Neural cell (in vitro differentiated cells): ENCODE measurements around the gene REEP1. TPM values are rescaled to one million over a fixed set of nuclear protein-coding genes. Genes with fewer than 3 reads are reported as not detected.

Experiments used
- H2AFZ ChIP-seq: fragments of 200-600, 300-800 bp; sonication (generic), shearing (Covaris generic); 2 replicates; pipeline ENCODE4 v1.6.0; 2014; ENCODE audit warnings: low read depth, mild to moderate bottlenecking, antibody characterized with exemption, low read length, moderate library complexity
- H3F3A ChIP-seq: fragments of 200-600 bp; shearing (Covaris generic); 2 replicates; pipeline ENCODE4 v1.6.1; 2016; ENCODE audit warnings: mild to moderate bottlenecking, moderate library complexity, mixed read lengths, antibody characterized with exemption, low read length; ENCODE audit not compliant: insufficient read depth, poor library complexity, severe bottlenecking
- H3K27ac ChIP-seq: fragments of 200-600, 300-800 bp; sonication (generic), shearing (Covaris generic); 2 replicates; pipeline ENCODE4 v1.5.1; 2014; ENCODE audit warnings: mild to moderate bottlenecking, low read length, moderate library complexity
- H3K27me3 ChIP-seq: fragments of 300-800, 200-600 bp; sonication (generic), shearing (Covaris generic); 2 replicates; pipeline ENCODE4 v1.6.0; 2014; ENCODE audit warnings: mild to moderate bottlenecking, low read depth, low read length, moderate library complexity; ENCODE audit not compliant: insufficient read depth
- H3K36me3 ChIP-seq: fragments of 300-800, 200-600 bp; sonication (generic), shearing (Covaris generic); 2 replicates; pipeline ENCODE4 v1.5.1; 2014; ENCODE audit warnings: mild to moderate bottlenecking, antibody characterized with exemption, low read length, moderate library complexity; ENCODE audit not compliant: insufficient read depth
- H3K4me2 ChIP-seq: fragments of 300-800, 200-600 bp; sonication (generic), shearing (Covaris generic); 2 replicates; pipeline ENCODE4 v1.6.0; 2014; ENCODE audit warnings: mild to moderate bottlenecking, low read length
- H3K4me3 ChIP-seq: fragments of 300-800, 200-600 bp; sonication (generic), shearing (Covaris generic); 2 replicates; pipeline ENCODE4 v1.5.1; 2014; ENCODE audit warnings: mild to moderate bottlenecking, low read length, moderate library complexity
- H3K79me2 ChIP-seq: fragments of 200-600 bp; shearing (Covaris generic); replicated peaks from 2 replicates; pipeline ENCODE4 v1.6.0; 2014; ENCODE audit warnings: mild to moderate bottlenecking, low read length, moderate library complexity; ENCODE audit not compliant: insufficient read depth
- H3K9ac ChIP-seq: fragments of 300-800, 200-600 bp; sonication (generic), shearing (Covaris generic); 2 replicates; pipeline ENCODE4 v1.6.1; 2016; ENCODE audit warnings: mild to moderate bottlenecking, low read length, mixed read lengths
- H3K9me2 ChIP-seq: fragments of 200-600 bp; shearing (Covaris generic); 2 replicates; pipeline ENCODE4 v1.6.1; 2016; ENCODE audit warnings: mild to moderate bottlenecking, low read length, mixed read lengths; ENCODE audit not compliant: insufficient read depth
- H3K9me3 ChIP-seq: fragments of 200-600, 300-800 bp; sonication (generic), shearing (Covaris generic); 2 replicates; pipeline ENCODE4 v1.6.1; 2016; ENCODE audit warnings: mild to moderate bottlenecking, mixed run types, low read length, moderate library complexity, mixed read lengths
- H4K20me1 ChIP-seq: fragments of 200-600 bp; shearing (Covaris generic); 2 replicates; pipeline ENCODE4 v1.6.1; 2016; ENCODE audit warnings: mild to moderate bottlenecking, mixed run types; ENCODE audit not compliant: insufficient read depth
- EP300 ChIP-seq: fragments of 450-650 bp; conservative IDR thresholded peaks from 2 replicates; pipeline ENCODE4 v1.6.1; 2014; ENCODE audit warnings: antibody characterized with exemption, mild to moderate bottlenecking, moderate library complexity; ENCODE audit not compliant: poor library complexity, severe bottlenecking
- EZH2 ChIP-seq: fragments of 200-600, 300-800 bp; shearing (Covaris generic), sonication (generic); IDR thresholded peaks from 2 replicates; pipeline ENCODE4 v1.6.1; 2014; ENCODE audit warnings: antibody characterized with exemption, low read length, borderline replicate concordance, mild to moderate bottlenecking; ENCODE audit not compliant: insufficient read depth, poor library complexity, severe bottlenecking
- MXI1 ChIP-seq: fragments of 450-650 bp; conservative IDR thresholded peaks from 2 replicates; pipeline ENCODE4 v1.6.1; 2014; ENCODE audit warnings: antibody characterized with exemption, mild to moderate bottlenecking; ENCODE audit not compliant: poor library complexity, severe bottlenecking
- POLR2AphosphoS5 ChIP-seq: IDR thresholded peaks from 2 replicates; pipeline ENCODE4 v1.6.1; 2012
- RAD21 ChIP-seq: fragments of 450-650 bp; conservative IDR thresholded peaks from 2 replicates; pipeline ENCODE4 v1.6.1; 2014; ENCODE audit warnings: antibody characterized with exemption, mild to moderate bottlenecking, moderate library complexity
- REST ChIP-seq: IDR thresholded peaks from 2 replicates; pipeline ENCODE4 v1.6.1; 2012; ENCODE audit warnings: borderline replicate concordance
- SMC3 ChIP-seq: fragments of 450-650 bp; conservative IDR thresholded peaks from 2 replicates; pipeline ENCODE4 v1.6.1; 2014; ENCODE audit warnings: antibody characterized with exemption, mild to moderate bottlenecking, moderate library complexity; ENCODE audit not compliant: poor library complexity
- TAF1 ChIP-seq: IDR thresholded peaks from 2 replicates; pipeline ENCODE4 v1.6.1; 2012; ENCODE audit warnings: low read depth
- polyA plus RNA-seq: library from polyadenylated mRNA; depleted of rRNA; stranded (reverse); fragments of >200 nt; gene quantifications from 2 replicates; pipeline ENCODE4 v1.2.3, GENCODE V29; 2014
- TF ChIP-seq, protein P1 (sequence below): fragments of 450-650 bp; IDR thresholded peaks from 2 replicates; pipeline ENCODE4 v1.5.1; 2014; ENCODE audit warnings: antibody characterized with exemption, mild to moderate bottlenecking, moderate library complexity; ENCODE audit not compliant: poor library complexity, severe bottlenecking

The REEP1 gene
- polyA plus RNA-seq, 1 donor from 2014 or later = 121 TPM

DNA sequence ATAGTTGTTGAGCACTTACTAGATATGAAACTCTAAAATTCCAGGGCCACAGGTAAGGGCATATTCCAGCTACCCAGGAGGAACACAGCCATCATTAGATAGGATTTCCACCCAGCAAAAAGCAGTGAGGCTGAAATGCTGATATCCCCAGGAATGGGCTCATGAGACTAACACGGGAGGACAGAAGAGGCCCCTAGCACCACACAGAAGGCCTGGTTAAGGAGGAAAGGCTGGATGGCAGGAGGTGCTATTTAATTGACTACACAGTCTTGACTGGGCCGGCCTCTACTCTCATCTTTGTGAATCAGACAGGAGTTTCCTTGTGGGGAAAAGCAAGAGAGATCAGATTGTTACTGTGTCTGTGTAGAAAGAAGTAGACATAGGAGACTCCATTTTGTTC lies 76.4 kb downstream of the REEP1 start:
- no peak overlapping the region for H3K9ac ChIP-seq
- no peak overlapping the region for H3K4me2 ChIP-seq
- TF ChIP-seq EP300 (no peak), REST (no peak), POLR2AphosphoS5 (no peak), SMC3 (no peak), MXI1 (no peak), TAF1 (no peak), EZH2 (no peak), RAD21 (no peak)
- TF ChIP-seq, protein P1, sequence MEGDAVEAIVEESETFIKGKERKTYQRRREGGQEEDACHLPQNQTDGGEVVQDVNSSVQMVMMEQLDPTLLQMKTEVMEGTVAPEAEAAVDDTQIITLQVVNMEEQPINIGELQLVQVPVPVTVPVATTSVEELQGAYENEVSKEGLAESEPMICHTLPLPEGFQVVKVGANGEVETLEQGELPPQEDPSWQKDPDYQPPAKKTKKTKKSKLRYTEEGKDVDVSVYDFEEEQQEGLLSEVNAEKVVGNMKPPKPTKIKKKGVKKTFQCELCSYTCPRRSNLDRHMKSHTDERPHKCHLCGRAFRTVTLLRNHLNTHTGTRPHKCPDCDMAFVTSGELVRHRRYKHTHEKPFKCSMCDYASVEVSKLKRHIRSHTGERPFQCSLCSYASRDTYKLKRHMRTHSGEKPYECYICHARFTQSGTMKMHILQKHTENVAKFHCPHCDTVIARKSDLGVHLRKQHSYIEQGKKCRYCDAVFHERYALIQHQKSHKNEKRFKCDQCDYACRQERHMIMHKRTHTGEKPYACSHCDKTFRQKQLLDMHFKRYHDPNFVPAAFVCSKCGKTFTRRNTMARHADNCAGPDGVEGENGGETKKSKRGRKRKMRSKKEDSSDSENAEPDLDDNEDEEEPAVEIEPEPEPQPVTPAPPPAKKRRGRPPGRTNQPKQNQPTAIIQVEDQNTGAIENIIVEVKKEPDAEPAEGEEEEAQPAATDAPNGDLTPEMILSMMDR = no peak
- no peak overlapping the region for H2AFZ ChIP-seq
- H3F3A ChIP-seq = no peaks in the 10 kb centered on the region
- H3K27ac ChIP-seq = no peak overlapping the region
- H3K27me3 ChIP-seq = no peaks in the 10 kb centered on the region
- H3K79me2 ChIP-seq = no peaks in the 10 kb centered on the region
- H4K20me1 ChIP-seq = no peaks in the 10 kb centered on the region
- no peaks in the 10 kb centered on the region for H3K9me3 ChIP-seq
- no peaks in the 10 kb centered on the region for H3K9me2 ChIP-seq
- H3K4me3 ChIP-seq = no peak overlapping the region
- no peaks in the 10 kb centered on the region for H3K36me3 ChIP-seq

- Histone ChIP-seq H3K27ac (no peak overlapping the region), H3K27me3 (no peaks in the 10 kb centered on the region), H3K9me2 (no peaks in the 10 kb centered on the region), H2AFZ (no peak overlapping the region), H3K9ac (no peak overlapping the region), H3K79me2 (no peaks in the 10 kb centered on the region), H3F3A (no peaks in the 10 kb centered on the region), H3K36me3 (no peaks in the 10 kb centered on the region), H3K4me3 (no peak overlapping the region), H4K20me1 (no peaks in the 10 kb centered on the region), H3K9me3 (no peaks in the 10 kb centered on the region), H3K4me2 (no peak overlapping the region)
- TF ChIP-seq TAF1 (no peak), EZH2 (no peak)
Observed at GRCh38 chr2:86258106-86258505, 79.3 kb downstream of the REEP1 start.

DNA sequence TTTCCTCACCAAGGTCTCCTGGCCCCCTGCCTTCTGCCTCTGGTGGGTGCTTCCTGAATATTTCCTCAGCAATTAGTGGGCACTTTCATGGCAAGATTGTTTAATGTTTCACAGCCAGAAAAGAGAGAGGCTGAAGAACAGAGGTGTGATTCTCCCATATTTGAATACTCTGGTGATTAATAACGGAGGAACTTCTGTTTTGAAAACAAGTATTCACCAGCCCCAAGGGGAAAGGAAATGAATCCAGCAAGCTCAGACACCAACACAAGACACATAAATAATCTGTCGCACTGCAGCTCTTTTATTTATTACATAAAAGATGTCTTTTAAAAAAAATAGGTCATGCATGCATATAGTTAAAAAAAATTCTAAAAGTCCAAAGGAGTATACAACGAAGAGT lies 80.4 kb downstream of the REEP1 start:
- Histone ChIP-seq H3K9me3 (no peaks in the 10 kb centered on the region), H2AFZ (no peak overlapping the region), H4K20me1 (no peaks in the 10 kb centered on the region)

More for the DNA sequence above, 80.4 kb downstream of the REEP1 start:
- TF ChIP-seq EZH2 (no peak), SMC3 (no peak)
- Histone ChIP-seq H3K9me2 (no peaks in the 10 kb centered on the region), H3K36me3 (peaks cover 3% of the 10 kb centered on the region), H3K27me3 (no peaks in the 10 kb centered on the region), H3K4me3 (no peak overlapping the region), H3K79me2 (no peaks in the 10 kb centered on the region), H3K9ac (no peak overlapping the region), H3F3A (no peaks in the 10 kb centered on the region), H3K4me2 (no peak overlapping the region), H3K27ac (no peak overlapping the region)
